Neural progenitor cell (in vitro differentiated cells): ENCODE results near the gene UBQLN1.

Experiments
- EZH2phosphoT487 ChIP-seq: fragments of 200-600 bp; sonication (generic); IDR thresholded peaks from 2 replicates; pipeline ENCODE4 v1.6.1; 2017; ENCODE audit warnings: antibody characterized with exemption
- TF ChIP-seq, protein P1 (sequence below): fragments of 200-600 bp; sonication (generic); IDR thresholded peaks from 2 replicates; pipeline ENCODE4 v1.5.1; 2017; ENCODE audit warnings: antibody characterized with exemption, mild to moderate bottlenecking

DNA sequence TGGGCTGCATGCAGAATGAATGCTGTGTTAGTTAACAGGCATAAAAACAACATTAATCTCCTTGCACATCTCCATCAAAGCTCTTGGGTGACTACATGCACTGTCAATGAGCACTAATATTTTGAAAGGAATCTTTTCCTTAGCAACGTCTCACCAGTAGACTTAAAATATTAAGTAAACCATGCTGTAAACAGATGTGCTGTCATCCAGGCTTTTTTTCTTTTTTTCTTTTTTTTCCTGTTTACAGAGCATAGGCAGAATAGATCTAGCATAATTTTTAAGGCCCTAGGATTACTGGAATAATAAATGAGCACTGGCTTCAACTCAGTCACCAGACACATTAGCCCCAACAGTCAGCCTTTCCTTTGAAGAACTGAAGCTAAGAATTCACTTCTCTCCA, 36.3 kb downstream of the UBQLN1 start:
- TF ChIP-seq, protein P1, sequence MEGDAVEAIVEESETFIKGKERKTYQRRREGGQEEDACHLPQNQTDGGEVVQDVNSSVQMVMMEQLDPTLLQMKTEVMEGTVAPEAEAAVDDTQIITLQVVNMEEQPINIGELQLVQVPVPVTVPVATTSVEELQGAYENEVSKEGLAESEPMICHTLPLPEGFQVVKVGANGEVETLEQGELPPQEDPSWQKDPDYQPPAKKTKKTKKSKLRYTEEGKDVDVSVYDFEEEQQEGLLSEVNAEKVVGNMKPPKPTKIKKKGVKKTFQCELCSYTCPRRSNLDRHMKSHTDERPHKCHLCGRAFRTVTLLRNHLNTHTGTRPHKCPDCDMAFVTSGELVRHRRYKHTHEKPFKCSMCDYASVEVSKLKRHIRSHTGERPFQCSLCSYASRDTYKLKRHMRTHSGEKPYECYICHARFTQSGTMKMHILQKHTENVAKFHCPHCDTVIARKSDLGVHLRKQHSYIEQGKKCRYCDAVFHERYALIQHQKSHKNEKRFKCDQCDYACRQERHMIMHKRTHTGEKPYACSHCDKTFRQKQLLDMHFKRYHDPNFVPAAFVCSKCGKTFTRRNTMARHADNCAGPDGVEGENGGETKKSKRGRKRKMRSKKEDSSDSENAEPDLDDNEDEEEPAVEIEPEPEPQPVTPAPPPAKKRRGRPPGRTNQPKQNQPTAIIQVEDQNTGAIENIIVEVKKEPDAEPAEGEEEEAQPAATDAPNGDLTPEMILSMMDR = no peak
- no peak for TF ChIP-seq EZH2phosphoT487
